ENCODE measurements around the gene SPTSSB.

SPTSSB gene

GRCh38 chr3:161305095-161305991, 66.0 kb downstream of the SPTSSB start:
- no CpG with 5 or more reads among the region's 2 CpGs for WGBS, 2 donors (ENCODE audit: extremely low coverage in 2 of 2, insufficient read length in 2 of 2, insufficient replicate concordance in 1 of 2)
- Histone ChIP-seq H2AK5ac (ENCODE audit: low read depth, low read length) (no peak overlapping the region), H3K79me1 (ENCODE audit: low read depth, low read length) (no peaks in the 10 kb centered on the region), H3K27ac (replicated peaks; ENCODE audit: low read length) (no peak overlapping the region), H3K14ac (ENCODE audit: low read length) (no peak overlapping the region), H3K4ac (ENCODE audit: low read length) (no peak overlapping the region), H2AFZ (ENCODE audit: low read length) (no peak overlapping the region), H3K4me1 (ENCODE audit: control insufficient read depth in 2 of 2, insufficient read depth in 1 of 2, low read depth in 1 of 2, low read length in 2 of 2) (no peaks in the 10 kb centered on the region), H3K23ac (ENCODE audit: low read depth, low read length, poor library complexity) (no peak overlapping the region), H3K27me3 (ENCODE audit: control insufficient read depth in 3 of 3, insufficient read depth in 3 of 3, low read depth in 1 of 3, low read length in 3 of 3) (no peaks in the 10 kb centered on the region), H2BK12ac (ENCODE audit: low read length) (no peak overlapping the region), H3K18ac (ENCODE audit: low read length) (no peak overlapping the region), H3K4me2 (ENCODE audit: insufficient read depth, low read length, poor library complexity, severe bottlenecking) (no peak overlapping the region), H2BK120ac (ENCODE audit: low read depth, low read length) (no peak overlapping the region), H4K8ac (ENCODE audit: low read depth, low read length) (no peak overlapping the region), H2BK5ac (ENCODE audit: low read length) (no peak overlapping the region), H3K9ac (ENCODE audit: low read depth, low read length, poor library complexity) (no peak overlapping the region), H4K91ac (ENCODE audit: low read depth, low read length, poor library complexity) (no peak overlapping the region), H2BK15ac (ENCODE audit: low read length) (no peak overlapping the region), H3K9me3 (replicated peaks in 1 of 2; ENCODE audit: control insufficient read depth in 2 of 2, insufficient read depth in 1 of 2, low read depth in 1 of 2, low read length in 2 of 2) (peaks cover 0 to 4% of the 10 kb centered on the region in 2 donors), H3K4me3 (ENCODE audit: low read length in 2 of 2) (no peak overlapping the region), H3K36me3 (replicated peaks in 1 of 2; ENCODE audit: control insufficient read depth in 2 of 2, insufficient read depth in 2 of 2, low read length in 2 of 2) (no peaks in the 10 kb centered on the region)
- no peak for DNase-seq (ENCODE audit: low spot score)

GRCh38 chr3:161296814-161297213, 74.5 kb downstream of the SPTSSB start:
- no peak for DNase-seq (ENCODE audit: low spot score)
- no peak overlapping the region for H2AK5ac ChIP-seq (ENCODE audit: low read depth, low read length)
- H3K4me2 ChIP-seq (ENCODE audit: insufficient read depth, low read length, poor library complexity, severe bottlenecking): no peak overlapping the region
- no peak overlapping the region for H3K9ac ChIP-seq (ENCODE audit: low read depth, low read length, poor library complexity)
- no peak overlapping the region for H3K4ac ChIP-seq (ENCODE audit: low read length)
- no peak overlapping the region for H3K4me3 ChIP-seq (ENCODE audit: low read length in 2 of 2)
- peaks cover 0 to 4% of the 10 kb centered on the region in 2 donors for H3K9me3 ChIP-seq (replicated peaks in 1 of 2; ENCODE audit: control insufficient read depth in 2 of 2, insufficient read depth in 1 of 2, low read depth in 1 of 2, low read length in 2 of 2)
- no peak overlapping the region for H4K91ac ChIP-seq (ENCODE audit: low read depth, low read length, poor library complexity)
- H2AFZ ChIP-seq (ENCODE audit: low read length): no peak overlapping the region
- no peaks in the 10 kb centered on the region for H3K4me1 ChIP-seq (ENCODE audit: control insufficient read depth in 2 of 2, insufficient read depth in 1 of 2, low read depth in 1 of 2, low read length in 2 of 2)
- no peak overlapping the region for H2BK15ac ChIP-seq (ENCODE audit: low read length)
- no peak overlapping the region for H2BK5ac ChIP-seq (ENCODE audit: low read length)
- H3K36me3 ChIP-seq (replicated peaks in 1 of 2; ENCODE audit: control insufficient read depth in 2 of 2, insufficient read depth in 2 of 2, low read length in 2 of 2): no peaks in the 10 kb centered on the region
- H3K14ac ChIP-seq (ENCODE audit: low read length): no peak overlapping the region
- no peak overlapping the region for H3K23ac ChIP-seq (ENCODE audit: low read depth, low read length, poor library complexity)
- no CpG with 5 or more reads among the region's 3 CpGs for WGBS, 2 donors (ENCODE audit: extremely low coverage in 2 of 2, insufficient read length in 2 of 2, insufficient replicate concordance in 1 of 2)
- no peak overlapping the region for H3K18ac ChIP-seq (ENCODE audit: low read length)
- H4K8ac ChIP-seq (ENCODE audit: low read depth, low read length): no peak overlapping the region
- H3K27me3 ChIP-seq (ENCODE audit: control insufficient read depth in 3 of 3, insufficient read depth in 3 of 3, low read depth in 1 of 3, low read length in 3 of 3): no peaks in the 10 kb centered on the region
- H2BK12ac ChIP-seq (ENCODE audit: low read length): no peak overlapping the region
- H2BK120ac ChIP-seq (ENCODE audit: low read depth, low read length): no peak overlapping the region
- H3K27ac ChIP-seq (replicated peaks; ENCODE audit: low read length): no peak overlapping the region
- no peaks in the 10 kb centered on the region for H3K79me1 ChIP-seq (ENCODE audit: low read depth, low read length)

- DNase-seq (ENCODE audit: low spot score): no peak
- Histone ChIP-seq H3K4me3 (ENCODE audit: low read length in 2 of 2) (no peak overlapping the region), H2AFZ (ENCODE audit: low read length) (no peak overlapping the region)
Measured at GRCh38 chr3:161295325-161295724, 76.0 kb downstream of the SPTSSB start.

More at GRCh38 chr3:161295325-161295724, 76.0 kb downstream of the SPTSSB start:
- no peak overlapping the region for H4K8ac ChIP-seq (ENCODE audit: low read depth, low read length)
- no peaks in the 10 kb centered on the region for H3K4me1 ChIP-seq (ENCODE audit: control insufficient read depth in 2 of 2, insufficient read depth in 1 of 2, low read depth in 1 of 2, low read length in 2 of 2)
- no peak overlapping the region for H3K14ac ChIP-seq (ENCODE audit: low read length)
- H2AK5ac ChIP-seq (ENCODE audit: low read depth, low read length): no peak overlapping the region
- H3K36me3 ChIP-seq (replicated peaks in 1 of 2; ENCODE audit: control insufficient read depth in 2 of 2, insufficient read depth in 2 of 2, low read length in 2 of 2): no peaks in the 10 kb centered on the region
- H2BK15ac ChIP-seq (ENCODE audit: low read length): no peak overlapping the region
- no peak overlapping the region for H3K4me2 ChIP-seq (ENCODE audit: insufficient read depth, low read length, poor library complexity, severe bottlenecking)
- no peak overlapping the region for H3K18ac ChIP-seq (ENCODE audit: low read length)
- H3K9me3 ChIP-seq (replicated peaks in 1 of 2; ENCODE audit: control insufficient read depth in 2 of 2, insufficient read depth in 1 of 2, low read depth in 1 of 2, low read length in 2 of 2): peaks cover 0 to 4% of the 10 kb centered on the region in 2 donors
- no peak overlapping the region for H2BK5ac ChIP-seq (ENCODE audit: low read length)
- no peak overlapping the region for H2BK12ac ChIP-seq (ENCODE audit: low read length)
- H3K27me3 ChIP-seq (ENCODE audit: control insufficient read depth in 3 of 3, insufficient read depth in 3 of 3, low read depth in 1 of 3, low read length in 3 of 3): no peaks in the 10 kb centered on the region
- H3K27ac ChIP-seq (replicated peaks; ENCODE audit: low read length): no peak overlapping the region
- H3K23ac ChIP-seq (ENCODE audit: low read depth, low read length, poor library complexity): no peak overlapping the region
- H3K79me1 ChIP-seq (ENCODE audit: low read depth, low read length): no peaks in the 10 kb centered on the region
- no peak overlapping the region for H4K91ac ChIP-seq (ENCODE audit: low read depth, low read length, poor library complexity)
- no peak overlapping the region for H3K4ac ChIP-seq (ENCODE audit: low read length)
- no peak overlapping the region for H2BK120ac ChIP-seq (ENCODE audit: low read depth, low read length)
- no peak overlapping the region for H3K9ac ChIP-seq (ENCODE audit: low read depth, low read length, poor library complexity)
